HFF-Myc (cell line): ENCODE results near the gene ZNF280B.

ENCODE experiments used
- DNase-seq: peaks from one replicate; pipeline ENCODE4 v3.0.0-alpha.2; 2011; ENCODE audit warnings: low read depth; ENCODE audit errors: extremely low read depth
- H3K4me3 ChIP-seq: replicated peaks from 2 replicates; pipeline ENCODE4 v1.5.1; 2011; ENCODE audit warnings: low read depth, mild to moderate bottlenecking, control low read depth, low read length
- CTCF ChIP-seq: IDR thresholded peaks from 2 replicates; pipeline ENCODE4 v1.5.1; 2012; ENCODE audit warnings: mild to moderate bottlenecking, low read depth, low read length, control low read depth; ENCODE audit errors: missing control alignments

The ZNF280B gene

GRCh38 chr22:22528780-22529179, 20.2 kb upstream of the ZNF280B start:
- no peak overlapping the region for H3K4me3 ChIP-seq
- TF ChIP-seq CTCF = no peak
- DNase-seq = no peak

DNA sequence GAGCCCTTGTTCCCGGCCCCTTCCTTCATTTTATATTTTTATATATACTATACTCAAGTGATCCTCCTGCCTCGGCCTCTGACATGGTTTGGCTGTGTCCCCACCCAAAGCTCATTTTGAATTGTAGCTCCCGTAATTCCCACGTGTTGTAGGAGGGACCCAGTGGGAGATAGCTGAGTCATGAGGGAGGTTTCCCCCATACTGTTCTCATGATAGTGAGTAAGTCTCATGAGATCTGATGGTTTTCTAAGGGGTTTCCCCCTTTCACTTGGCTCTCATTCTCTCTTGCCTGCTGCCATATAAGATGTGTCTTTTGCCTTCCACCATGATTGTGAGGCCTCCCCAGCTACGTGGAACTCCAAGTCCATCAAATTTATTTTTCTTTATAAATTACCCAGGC, 18.8 kb upstream of the ZNF280B start:
- DNase-seq = no peak
- no peak for TF ChIP-seq CTCF
- no peak overlapping the region for H3K4me3 ChIP-seq

GRCh38 chr22:22526125-22526912, 17.8 kb upstream of the ZNF280B start:
- no peak overlapping the region for H3K4me3 ChIP-seq
- TF ChIP-seq CTCF = no peak
- DNase-seq = no peak

- TF ChIP-seq CTCF = no peak
Measured at GRCh38 chr22:22523494-22523893, 15.0 kb upstream of the ZNF280B start.

GRCh38 chr22:22521631-22522030, 13.1 kb upstream of the ZNF280B start:
- no peak for DNase-seq
- TF ChIP-seq CTCF = no peak
- no peak overlapping the region for H3K4me3 ChIP-seq

More at GRCh38 chr22:22523494-22523893, 15.0 kb upstream of the ZNF280B start:
- no peak overlapping the region for H3K4me3 ChIP-seq
- no peak for DNase-seq

DNA sequence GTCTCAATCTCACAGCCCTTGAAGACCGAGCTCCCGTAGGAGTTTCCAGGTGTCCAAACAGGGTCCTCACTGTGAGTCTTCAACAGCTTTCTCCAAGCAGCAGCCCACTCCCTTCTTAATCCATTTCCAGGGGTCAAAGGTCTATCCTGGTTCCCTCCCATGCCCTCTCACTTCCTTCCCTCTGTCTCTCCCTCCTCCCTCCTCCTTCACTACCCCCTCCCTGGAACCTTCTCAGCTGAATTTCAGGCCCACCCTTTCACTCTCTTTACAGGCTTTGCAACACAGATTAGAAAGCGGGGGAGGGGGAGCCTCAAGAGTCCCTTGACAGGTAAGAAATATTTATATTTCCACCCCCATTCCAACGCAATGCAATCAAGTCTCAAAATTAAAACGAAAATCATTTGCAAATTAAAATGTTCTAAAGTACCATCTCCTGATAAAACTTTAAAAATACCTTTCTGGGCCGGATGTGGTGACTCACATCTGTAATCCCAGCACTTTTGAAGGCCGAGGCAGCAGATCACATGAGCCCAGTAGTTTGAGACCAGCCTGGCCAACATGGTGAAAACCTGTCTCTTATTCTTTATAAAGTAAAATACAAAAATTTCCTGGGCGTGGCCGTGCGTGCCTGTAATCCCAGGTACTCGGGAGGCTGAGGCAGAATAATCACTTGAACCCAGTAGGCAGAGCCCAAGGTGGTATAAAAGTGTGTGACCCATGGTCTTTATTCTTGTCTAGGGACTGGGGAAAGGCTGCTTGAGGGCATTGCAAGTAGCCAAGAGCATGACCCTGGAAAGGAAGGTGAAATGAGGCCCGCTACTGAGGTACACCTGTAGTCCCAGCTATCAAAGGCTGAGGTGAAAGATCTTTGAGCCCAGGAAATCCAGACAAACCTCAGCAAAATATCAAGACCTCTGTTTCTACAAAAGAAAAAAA, 12.4 kb upstream of the ZNF280B start:
- no peak overlapping the region for H3K4me3 ChIP-seq
- no peak for DNase-seq
- TF ChIP-seq CTCF = no peak
